Esophagus squamous epithelium (tissue), 5 donors: ENCODE data around the gene TMEM120B. TPM values are rescaled to one million over a fixed set of nuclear protein-coding genes. Genes with fewer than 3 reads are reported as not detected.
"Not testable (repeated sequence)": the region's sequence is repeated elsewhere in the genome, so short reads cannot be mapped to it uniquely, and the experiment has no call there.

Experiments
- DNase-seq: peaks from one replicate; lab custom pipeline; 2025; lab: John Stamatoyannopoulos, UW
- H3K27ac ChIP-seq, 4 donors: fragments of 200-600 bp; sonication (generic); one replicate each; pipeline ENCODE4 v1.5.1; 2016 to 2019; ENCODE audit warnings: mild to moderate bottlenecking in 1 of 4
- H3K27me3 ChIP-seq, 4 donors: fragments of 200-600 bp; sonication (generic); 1 replicate in 3 of 4; 2 replicates in 1 of 4; pipeline versions ENCODE4 v1.5.1 to v1.6.0; 2017 to 2021; ENCODE audit warnings: antibody characterized with exemption in 1 of 4
- H3K36me3 ChIP-seq, 3 donors: fragments of 200-600 bp; sonication (generic); one replicate each; pipeline ENCODE4 v1.5.1; 2016 to 2019
- H3K4me1 ChIP-seq, 3 donors: fragments of 200-600 bp; sonication (generic); one replicate each; pipeline ENCODE4 v1.5.1; 2017 to 2019
- H3K4me3 ChIP-seq, 4 donors: fragments of 200-600 bp; sonication (generic); 1 replicate in 3 of 4; 2 replicates in 1 of 4; pipeline ENCODE4 v1.5.1; 2016 to 2019; ENCODE audit warnings: mild to moderate bottlenecking in 2 of 4, moderate library complexity in 1 of 4
- H3K9me3 ChIP-seq, 3 donors: fragments of 200-600 bp; sonication (generic); one replicate each; pipeline ENCODE4 v1.5.1; 2016 to 2019
- CTCF ChIP-seq, 6 experiments: fragments of 450-650 bp in 4 of 6; fragments of 200-600 bp in 2 of 6; sonication (generic) in 2 of 6; IDR thresholded peaks; one replicate each; pipeline ENCODE4 v1.5.1; 2016 to 2019; ENCODE audit warnings: antibody characterized with exemption in 6 of 6, mild to moderate bottlenecking in 4 of 6, moderate library complexity in 4 of 6
- POLR2A ChIP-seq, 4 donors: fragments of 450-650 bp; IDR thresholded peaks; one replicate each; pipeline ENCODE4 v1.6.1; 2017; ENCODE audit warnings: antibody characterized with exemption in 4 of 4, mild to moderate bottlenecking in 4 of 4, moderate library complexity in 3 of 4
- WGBS, 2 donors: methylation state at CpG; one replicate each; pipeline ENCODE4 v1.1.5; 2018; 5-methylcytosine and 5-hydroxymethylcytosine counted together
- intact Hi-C: fragments of 100-400 bp; cut with DNase I; formaldehyde crosslinking; loops from one replicate; pipeline ENCODE4 v1.15.0; 2022
- total RNA-seq, 4 donors: library from RNA; depleted of rRNA; stranded (reverse); fragments of >200 nt; gene quantifications; one replicate each; pipeline ENCODE4 v1.1.0, GENCODE V29; 2016
- donor health status: DM: yes; HTN: yes; CAD: no.

The TMEM120B gene
- total RNA-seq, 4 donors from 2014 or later = 2.7 to 5.2 (median 4.5) TPM

GRCh38 chr12:121731473-121731872 is 18.9 kb downstream of the TMEM120B start:
- no peak for DNase-seq
- no peaks in the 10 kb centered on the region for H3K4me1 ChIP-seq
- TF ChIP-seq POLR2A (IDR thresholded peaks at IDR 0.05) (no peak), CTCF (IDR thresholded peaks at IDR 0.05) (no peak)
- no peaks in the 10 kb centered on the region for H3K9me3 ChIP-seq
- no peaks in the 10 kb centered on the region for H3K27me3 ChIP-seq
- H3K36me3 ChIP-seq = no peaks in the 10 kb centered on the region
- 87 to 91% methylated on average over 7 of the region's 7 CpGs for WGBS, 2 donors
- H3K27ac ChIP-seq = no peak overlapping the region
- no peak overlapping the region for H3K4me3 ChIP-seq
- intact Hi-C loops = no loop called here

- no peaks in the 10 kb centered on the region for H3K4me1 ChIP-seq
- H3K27ac ChIP-seq = no peak overlapping the region
- 87 to 88% methylated on average over 8 of the region's 8 CpGs for WGBS, 2 donors
- no peak for DNase-seq
- TF ChIP-seq CTCF (IDR thresholded peaks at IDR 0.05) = no peak
- no peak for TF ChIP-seq POLR2A (IDR thresholded peaks at IDR 0.05)
- no peak overlapping the region for H3K4me3 ChIP-seq
- H3K36me3 ChIP-seq = no peaks in the 10 kb centered on the region
- no peaks in the 10 kb centered on the region for H3K27me3 ChIP-seq
- intact Hi-C loops = no loop called here
- no peaks in the 10 kb centered on the region for H3K9me3 ChIP-seq
These were observed 21.3 kb downstream of the TMEM120B start for GRCh38 chr12:121733849-121734248.

- TF ChIP-seq CTCF (IDR thresholded peaks at IDR 0.05) (no peak), POLR2A (IDR thresholded peaks at IDR 0.05) (no peak)
- no peaks in the 10 kb centered on the region for H3K27me3 ChIP-seq
- no peak overlapping the region for H3K4me3 ChIP-seq
- H3K36me3 ChIP-seq = no peaks in the 10 kb centered on the region
- H3K4me1 ChIP-seq = no peaks in the 10 kb centered on the region
- H3K27ac ChIP-seq = no peak overlapping the region
- H3K9me3 ChIP-seq = no peaks in the 10 kb centered on the region
- WGBS, 2 donors = 89 to 93% methylated on average over 8 to 9 of the region's 9 CpGs
- intact Hi-C loops = no loop called here
- no peak for DNase-seq
These were observed 25.8 kb downstream of the TMEM120B start for GRCh38 chr12:121738340-121738858.

GRCh38 chr12:121740847-121741246 is 28.3 kb downstream of the TMEM120B start:
- Histone ChIP-seq H3K27me3 (no peaks in the 10 kb centered on the region), H3K4me3 (no peak overlapping the region), H3K4me1 (no peaks in the 10 kb centered on the region), H3K9me3 (no peaks in the 10 kb centered on the region), H3K36me3 (no peaks in the 10 kb centered on the region), H3K27ac (no peak overlapping the region)
- intact Hi-C loops = no loop called here
- no peak for TF ChIP-seq CTCF (IDR thresholded peaks at IDR 0.05)
- no peak for TF ChIP-seq POLR2A (IDR thresholded peaks at IDR 0.05)
- DNase-seq = no peak
- WGBS, 2 donors = 93 to 94% methylated on average over 4 of the region's 4 CpGs

GRCh38 chr12:121741743-121742142 is 29.2 kb downstream of the TMEM120B start:
- no peaks in the 10 kb centered on the region for H3K4me1 ChIP-seq
- no peak overlapping the region for H3K4me3 ChIP-seq
- TF ChIP-seq POLR2A (IDR thresholded peaks at IDR 0.05) (no peak), CTCF (IDR thresholded peaks at IDR 0.05) (no peak)
- WGBS, 2 donors = 89 to 92% methylated on average over 6 of the region's 6 CpGs
- intact Hi-C loops = no loop called here
- H3K9me3 ChIP-seq = no peaks in the 10 kb centered on the region
- no peaks in the 10 kb centered on the region for H3K36me3 ChIP-seq
- H3K27ac ChIP-seq = no peak overlapping the region
- DNase-seq = no peak
- no peaks in the 10 kb centered on the region for H3K27me3 ChIP-seq

GRCh38 chr12:121745545-121745944 is 33.0 kb downstream of the TMEM120B start:
- H3K27ac ChIP-seq, H3K27me3 ChIP-seq, H3K9me3 ChIP-seq, H3K36me3 ChIP-seq, intact Hi-C loops, DNase-seq, H3K4me1 ChIP-seq, H3K4me3 ChIP-seq: not testable (repeated sequence)
- WGBS, 2 donors = 92 to 95% methylated on average over 5 of the region's 5 CpGs
